Uterus (tissue), 2 donors: Measurements from ENCODE around the gene MRTFB.

ENCODE experiments used
- CTCF ChIP-seq, 4 experiments: fragments of 200-600 bp in 2 of 4; fragments of 450-650 bp in 2 of 4; sonication (generic) in 2 of 4; IDR thresholded peaks; one replicate each; pipeline ENCODE4 v1.5.1; 2016 to 2019; ENCODE audit warnings: antibody characterized with exemption in 4 of 4, mild to moderate bottlenecking in 2 of 4, moderate library complexity in 1 of 4
- POLR2A ChIP-seq, 2 donors: fragments of 450-650 bp; IDR thresholded peaks; one replicate each; pipeline ENCODE4 v1.6.1; 2016; ENCODE audit warnings: antibody characterized with exemption in 2 of 2, mild to moderate bottlenecking in 1 of 2, moderate library complexity in 1 of 2

- TF ChIP-seq CTCF (IDR thresholded peaks at IDR 0.05): no peak
- TF ChIP-seq POLR2A (IDR thresholded peaks at IDR 0.05): no peak
Measured at GRCh38 chr16:14050291-14051027, 20.7 kb upstream of the MRTFB start.
